H9 (cell line): ENCODE results near the gene PLEKHO2. TPM values are rescaled to one million over a fixed set of nuclear protein-coding genes. Genes with fewer than 3 reads are reported as not detected.
"Not testable (repeated sequence)": the region's sequence is repeated elsewhere in the genome, so short reads cannot be mapped to it uniquely, and the experiment has no call there.

Experiments used
- DNase-seq: peaks from one replicate; pipeline ENCODE4 v3.0.0-alpha.2; 2017
- H2AFZ ChIP-seq: one replicate; pipeline ENCODE4 v1.6.1; 2013; ENCODE audit warnings: mild to moderate bottlenecking, low read length, control low read depth, moderate library complexity
- H2AK5ac ChIP-seq: 2 replicates; pipeline ENCODE4 v1.6.1; 2013; ENCODE audit warnings: low read length, control low read depth, mixed read lengths; ENCODE audit not compliant: insufficient read length
- H2BK120ac ChIP-seq: one replicate; pipeline ENCODE4 v1.6.1; 2013; ENCODE audit warnings: low read depth, mild to moderate bottlenecking, low read length, control low read depth, inconsistent platforms; ENCODE audit not compliant: poor library complexity, severe bottlenecking
- H2BK12ac ChIP-seq: 2 replicates; pipeline ENCODE4 v1.6.1; 2013; ENCODE audit warnings: low read length, control low read depth, mixed read lengths, low read depth; ENCODE audit not compliant: insufficient read length
- H2BK15ac ChIP-seq: 2 replicates; pipeline ENCODE4 v1.6.1; 2013; ENCODE audit warnings: low read depth, low read length, control low read depth
- H2BK20ac ChIP-seq: one replicate; pipeline ENCODE4 v1.6.1; 2013; ENCODE audit warnings: low read depth, mild to moderate bottlenecking, low read length, control low read depth, inconsistent platforms; ENCODE audit not compliant: poor library complexity, severe bottlenecking
- H2BK5ac ChIP-seq: 2 replicates; pipeline ENCODE4 v1.6.1; 2013; ENCODE audit warnings: low read length, control low read depth, mixed read lengths; ENCODE audit not compliant: insufficient read length
- H3K14ac ChIP-seq: 2 replicates; pipeline ENCODE4 v1.6.1; 2013; ENCODE audit warnings: low read length, control low read depth; ENCODE audit not compliant: insufficient read depth
- H3K18ac ChIP-seq: 2 replicates; pipeline ENCODE4 v1.6.1; 2013; ENCODE audit warnings: low read depth, mild to moderate bottlenecking, mixed read lengths, low read length, control low read depth; ENCODE audit not compliant: insufficient read length
- H3K23ac ChIP-seq: 2 replicates; pipeline ENCODE4 v1.6.1; 2013; ENCODE audit warnings: low read length, control low read depth, mixed read lengths, low read depth; ENCODE audit not compliant: insufficient read length
- H3K23me2 ChIP-seq: 2 replicates; pipeline ENCODE4 v1.6.1; 2013; ENCODE audit warnings: low read depth, mild to moderate bottlenecking, mixed read lengths, low read length, control low read depth; ENCODE audit not compliant: insufficient read length, poor library complexity, severe bottlenecking
- H3K27ac ChIP-seq: 2 replicates; pipeline ENCODE4 v1.5.1; 2013; ENCODE audit warnings: low read length, control low read depth, mixed read lengths, low read depth; ENCODE audit not compliant: insufficient read length
- H3K27me3 ChIP-seq: 2 replicates; pipeline ENCODE4 v1.6.1; 2013; ENCODE audit warnings: low read length, control low read depth, inconsistent platforms; ENCODE audit not compliant: insufficient read depth
- H3K4ac ChIP-seq: 2 replicates; pipeline ENCODE4 v1.6.1; 2013; ENCODE audit warnings: low read depth, mild to moderate bottlenecking, control low read depth, inconsistent platforms, low read length, moderate library complexity
- H3K4me1 ChIP-seq: 2 replicates; pipeline ENCODE4 v1.6.1; 2013; ENCODE audit warnings: low read length, control low read depth, inconsistent platforms; ENCODE audit not compliant: insufficient read depth
- H3K4me2 ChIP-seq: 2 replicates; pipeline ENCODE4 v1.6.1; 2013; ENCODE audit warnings: low read length, control low read depth, mixed read lengths; ENCODE audit not compliant: insufficient read length, insufficient read depth
- H3K56ac ChIP-seq: 2 replicates; pipeline ENCODE4 v1.6.1; 2013; ENCODE audit warnings: low read depth, mild to moderate bottlenecking, mixed read lengths, low read length, control low read depth; ENCODE audit not compliant: insufficient read length
- H3K79me1 ChIP-seq: 2 replicates; pipeline ENCODE4 v1.6.1; 2013; ENCODE audit warnings: low read depth, mild to moderate bottlenecking, moderate library complexity, low read length, control low read depth, inconsistent platforms; ENCODE audit not compliant: insufficient read depth, poor library complexity, severe bottlenecking
- H3K79me2 ChIP-seq: 2 replicates; pipeline ENCODE4 v1.6.1; 2013; ENCODE audit warnings: low read length, control low read depth, inconsistent platforms; ENCODE audit not compliant: insufficient read depth
- H3K9ac ChIP-seq: 2 replicates; pipeline ENCODE4 v1.6.1; 2013; ENCODE audit warnings: low read length, control low read depth, mixed read lengths; ENCODE audit not compliant: insufficient read length; ENCODE audit errors: extremely low read depth
- H3K9me3 ChIP-seq: one replicate; pipeline ENCODE4 v1.6.1; 2013; ENCODE audit warnings: low read depth, low read length, inconsistent platforms; ENCODE audit not compliant: control insufficient read depth
- H3T11ph ChIP-seq: one replicate; pipeline ENCODE4 v1.6.1; 2013; ENCODE audit warnings: mild to moderate bottlenecking, low read length, control low read depth, inconsistent platforms
- H4K20me1 ChIP-seq: one replicate; pipeline ENCODE4 v1.6.1; 2013; ENCODE audit not compliant: control insufficient read depth, insufficient read length, insufficient read depth
- H4K5ac ChIP-seq: 2 replicates; pipeline ENCODE4 v1.6.1; 2013; ENCODE audit warnings: low read depth, mild to moderate bottlenecking, mixed read lengths, low read length, control low read depth; ENCODE audit not compliant: insufficient read length
- H4K8ac ChIP-seq: replicated peaks from 2 replicates; pipeline ENCODE4 v1.6.1; 2013; ENCODE audit warnings: low read length, control low read depth, mixed read lengths, low read depth; ENCODE audit not compliant: insufficient read length
- H4K91ac ChIP-seq: 2 replicates; pipeline ENCODE4 v1.6.1; 2013; ENCODE audit warnings: low read depth, mild to moderate bottlenecking, moderate library complexity, mixed read lengths, low read length, control low read depth; ENCODE audit not compliant: insufficient read length
- H3K27ac Mint-ChIP-seq, 3 experiments: 2 replicates in 2 of 3; 3 replicates in 1 of 3; pipeline ENCODE4 v1.8.0; 2020 to 2021; ENCODE audit warnings: mixed read lengths in 3 of 3, mild to moderate bottlenecking in 1 of 3, moderate library complexity in 1 of 3
- H3K27me3 Mint-ChIP-seq: 2 replicates; pipeline ENCODE4 v1.8.0; 2021; ENCODE audit warnings: low read depth, mild to moderate bottlenecking, moderate library complexity, mixed read lengths
- H3K36me3 Mint-ChIP-seq, 3 experiments: 2 replicates in 2 of 3; 3 replicates in 1 of 3; pipeline ENCODE4 v1.8.0; 2020 to 2021; ENCODE audit warnings: low read depth in 3 of 3, mixed read lengths in 3 of 3; ENCODE audit not compliant: insufficient read depth in 1 of 3
- H3K4me1 Mint-ChIP-seq, 2 experiments: 2 replicates each; pipeline ENCODE4 v1.8.0; 2020; ENCODE audit warnings: mixed read lengths in 2 of 2
- H3K4me3 Mint-ChIP-seq, 2 experiments: 2 replicates in 1 of 2; 3 replicates in 1 of 2; pipeline ENCODE4 v1.8.0; 2020 to 2021; ENCODE audit warnings: mild to moderate bottlenecking in 2 of 2, mixed read lengths in 2 of 2, moderate library complexity in 1 of 2
- H3K9me3 Mint-ChIP-seq, 2 experiments: 2 replicates in 1 of 2; 3 replicates in 1 of 2; pipeline ENCODE4 v1.8.0; 2020; ENCODE audit warnings: mild to moderate bottlenecking in 2 of 2, mixed read lengths in 2 of 2, moderate library complexity in 1 of 2
- WGBS: extraction: QIAGEN DNeasy Blood & Tissue Kit; methylation state at CpG from one replicate; pipeline ENCODE4 v1.1.7; 2013; ENCODE audit warnings: missing lambda C conversion rate, low lambda C conversion rate, mixed read lengths; ENCODE audit not compliant: insufficient read length; ENCODE audit errors: extremely low coverage; 5-methylcytosine and 5-hydroxymethylcytosine counted together
- total RNA-seq: library from RNA; stranded (reverse); gene quantifications from 2 replicates; pipeline ENCODE4 v1.2.1, GENCODE V29; 2021

PLEKHO2 gene
- total RNA-seq, 1 experiment from 2014 or later: 18.1 TPM

- H2BK12ac ChIP-seq, DNase-seq, H3K4me2 ChIP-seq: not testable (repeated sequence)
These were observed 26.8 kb upstream of the PLEKHO2 start for GRCh38 chr15:64814965-64815364.

More at GRCh38 chr15:64814965-64815364, 26.8 kb upstream of the PLEKHO2 start:
- H2BK20ac ChIP-seq, H3K9me3 ChIP-seq, H3K18ac ChIP-seq, H3K14ac ChIP-seq, H2AFZ ChIP-seq, H3K23me2 ChIP-seq, H2BK15ac ChIP-seq, H3K27ac ChIP-seq, H3K79me1 ChIP-seq, H3K4me3 Mint-ChIP-seq, H3K9me3 Mint-ChIP-seq, H4K5ac ChIP-seq, H2AK5ac ChIP-seq, H4K91ac ChIP-seq, H2BK5ac ChIP-seq, H4K20me1 ChIP-seq, H3K4ac ChIP-seq, H3K27me3 ChIP-seq, H3T11ph ChIP-seq, H3K23ac ChIP-seq, H2BK120ac ChIP-seq, H3K56ac ChIP-seq, H3K9ac ChIP-seq, H3K79me2 ChIP-seq, H4K8ac ChIP-seq, H3K27me3 Mint-ChIP-seq: not testable (repeated sequence)
- peaks cover 11% of the 10 kb centered on the region for H3K4me1 ChIP-seq
- WGBS: no CpG with 5 or more reads among the region's 4 CpGs
- H3K27ac Mint-ChIP-seq: peak overlapping the region; percentile 53 to 94 (median 89); a peak in 4 of 7 replicates
- H3K4me1 Mint-ChIP-seq: peaks cover 40 to 41% of the 10 kb centered on the region in 2 experiments
- H3K36me3 Mint-ChIP-seq: peaks cover 24 to 40% (median 35%) of the 10 kb centered on the region in 3 experiments
